Activated B cell treated with CpG ODN at 0.5 μM for 24 hours (primary cell): ENCODE measurements around the gene CFAP20DC. TPM values are rescaled to one million over a fixed set of nuclear protein-coding genes. Genes with fewer than 3 reads are reported as not detected.
"Not testable (repeated sequence)": the region's sequence is repeated elsewhere in the genome, so short reads cannot be mapped to it uniquely, and the experiment has no call there.

Experiments
- ATAC-seq: fragments of 200-7000 bp; cut with Tn5 transposase; one replicate; pipeline ENCODE4 v1.10.0; 2021; ENCODE audit warnings: low read depth, mild to moderate bottlenecking, moderate library complexity
- CTCF ChIA-PET: fragments of 350-600 bp; sonication (Branson Sonifier 250); formaldehyde crosslinking; loops from one replicate; lab custom pipeline; 2021; ENCODE audit warnings: antibody characterized with exemption; lab: Charles Lee
- POLR2A ChIA-PET: fragments of 350-600 bp; sonication (Branson Sonifier 250); formaldehyde crosslinking; loops from one replicate; lab custom pipeline; 2021; ENCODE audit warnings: antibody characterized with exemption; lab: Charles Lee
- DNase-seq: peaks from one replicate; pipeline ENCODE4 v3.0.0; 2022
- H3K27ac Mint-ChIP-seq: one replicate; pipeline ENCODE4 v1.8.0; 2020; ENCODE audit warnings: mixed read lengths
- H3K27me3 Mint-ChIP-seq: one replicate; pipeline ENCODE4 v1.8.0; 2021; ENCODE audit warnings: mixed read lengths
- H3K36me3 Mint-ChIP-seq: one replicate; pipeline ENCODE4 v1.8.0; 2021; ENCODE audit warnings: low read depth, mixed read lengths
- H3K4me1 Mint-ChIP-seq: one replicate; pipeline ENCODE4 v1.8.0; 2021; ENCODE audit warnings: mixed read lengths
- H3K4me3 Mint-ChIP-seq: one replicate; pipeline ENCODE4 v1.8.0; 2020; ENCODE audit warnings: mild to moderate bottlenecking, mixed read lengths
- H3K9me3 Mint-ChIP-seq: one replicate; pipeline ENCODE4 v1.8.0; 2020; ENCODE audit warnings: mixed read lengths
- intact Hi-C: fragments of 100-400 bp; cut with micrococcal nuclease; formaldehyde crosslinking; loops from one replicate; pipeline ENCODE4 v1.15.1; 2024
- total RNA-seq: library from RNA; stranded (reverse); gene quantifications from 2 replicates; pipeline ENCODE4 v1.2.3, GENCODE V29; 2022
- TF ChIP-seq, protein P1 (sequence below): fragments of 200-600 bp; IDR thresholded peaks from one replicate; pipeline ENCODE4 v1.8.0; 2022; ENCODE audit warnings: antibody characterized with exemption, mild to moderate bottlenecking

The CFAP20DC gene
- total RNA-seq, 1 donor from 2014 or later = 1.6 TPM

- Mint-ChIP-seq H3K4me1 (no peaks in the 10 kb centered on the region), H3K36me3 (no peaks in the 10 kb centered on the region), H3K4me3 (no peak overlapping the region), H3K27ac (no peak overlapping the region), H3K27me3 (no peaks in the 10 kb centered on the region), H3K9me3 (peaks cover 5% of the 10 kb centered on the region)
- POLR2A ChIA-PET = interaction anchor here (0.6 kb wide), 1 partner anchor 1389 kb away, joined by 3 read pairs; no protein-coding TSS in a partner anchor
- CTCF ChIA-PET = no interaction called here
- DNase-seq (no peak), ATAC-seq (no peak)
- intact Hi-C loops = no loop called here
- TF ChIP-seq, protein P1, sequence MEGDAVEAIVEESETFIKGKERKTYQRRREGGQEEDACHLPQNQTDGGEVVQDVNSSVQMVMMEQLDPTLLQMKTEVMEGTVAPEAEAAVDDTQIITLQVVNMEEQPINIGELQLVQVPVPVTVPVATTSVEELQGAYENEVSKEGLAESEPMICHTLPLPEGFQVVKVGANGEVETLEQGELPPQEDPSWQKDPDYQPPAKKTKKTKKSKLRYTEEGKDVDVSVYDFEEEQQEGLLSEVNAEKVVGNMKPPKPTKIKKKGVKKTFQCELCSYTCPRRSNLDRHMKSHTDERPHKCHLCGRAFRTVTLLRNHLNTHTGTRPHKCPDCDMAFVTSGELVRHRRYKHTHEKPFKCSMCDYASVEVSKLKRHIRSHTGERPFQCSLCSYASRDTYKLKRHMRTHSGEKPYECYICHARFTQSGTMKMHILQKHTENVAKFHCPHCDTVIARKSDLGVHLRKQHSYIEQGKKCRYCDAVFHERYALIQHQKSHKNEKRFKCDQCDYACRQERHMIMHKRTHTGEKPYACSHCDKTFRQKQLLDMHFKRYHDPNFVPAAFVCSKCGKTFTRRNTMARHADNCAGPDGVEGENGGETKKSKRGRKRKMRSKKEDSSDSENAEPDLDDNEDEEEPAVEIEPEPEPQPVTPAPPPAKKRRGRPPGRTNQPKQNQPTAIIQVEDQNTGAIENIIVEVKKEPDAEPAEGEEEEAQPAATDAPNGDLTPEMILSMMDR = no peak
These were observed 63.2 kb downstream of the CFAP20DC start for GRCh38 chr3:58986654-58987053.

DNA sequence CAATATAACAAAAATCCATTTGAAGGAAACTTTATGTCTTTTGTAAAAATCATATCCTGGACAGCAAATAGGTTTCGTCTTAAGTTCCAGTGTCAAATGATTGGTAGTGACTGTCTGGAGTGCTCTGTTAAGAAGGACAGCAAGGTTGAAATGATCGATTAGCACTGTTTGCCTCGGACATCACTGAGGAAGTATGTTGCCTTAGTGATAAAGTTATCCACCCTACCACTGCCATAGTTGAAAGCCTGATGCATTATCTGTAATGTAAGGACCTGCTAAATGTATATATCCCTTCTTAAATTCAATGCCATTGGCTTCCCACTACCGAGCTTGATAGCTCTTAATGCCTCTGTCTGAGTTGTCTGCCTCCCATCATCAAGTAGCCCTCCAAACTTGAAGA is 70.0 kb downstream of the CFAP20DC start:
- CTCF ChIA-PET = no interaction called here

DNA sequence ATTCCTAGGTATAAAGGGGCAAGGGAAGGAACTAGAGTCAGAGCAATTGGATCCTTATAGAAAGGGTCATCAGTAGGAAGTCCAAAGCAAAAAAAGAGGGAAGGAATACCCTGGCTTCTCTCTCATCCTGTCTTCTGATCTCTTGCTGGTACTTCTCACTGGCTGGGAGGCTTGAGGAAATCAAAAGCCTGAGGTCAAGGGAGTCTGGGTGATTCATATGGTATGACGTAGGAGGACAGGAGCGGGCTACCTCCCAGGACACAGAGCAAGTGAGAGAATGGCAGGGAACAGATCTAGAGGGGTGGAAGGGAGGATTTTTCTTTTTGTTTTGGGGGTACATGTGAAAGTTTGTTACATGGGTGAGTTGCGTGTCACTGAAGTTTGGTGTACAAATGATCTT is 76.0 kb downstream of the CFAP20DC start:
- no peak overlapping the region for H3K27ac Mint-ChIP-seq
- H3K9me3 Mint-ChIP-seq = no peaks in the 10 kb centered on the region
- H3K4me1 Mint-ChIP-seq = peaks cover 2% of the 10 kb centered on the region
- POLR2A ChIA-PET = no interaction called here
- H3K4me3 Mint-ChIP-seq = no peak overlapping the region
- ATAC-seq (no peak), DNase-seq (no peak)
- TF ChIP-seq, protein P1 = no peak
- no peaks in the 10 kb centered on the region for H3K27me3 Mint-ChIP-seq
- intact Hi-C loops = no loop called here
- no peaks in the 10 kb centered on the region for H3K36me3 Mint-ChIP-seq
- CTCF ChIA-PET = no interaction called here

More for the DNA sequence above, 70.0 kb downstream of the CFAP20DC start:
- Mint-ChIP-seq H3K36me3 (no peaks in the 10 kb centered on the region), H3K27ac (no peak overlapping the region), H3K4me3 (no peak overlapping the region), H3K9me3 (no peaks in the 10 kb centered on the region), H3K27me3 (no peaks in the 10 kb centered on the region), H3K4me1 (peaks cover 5% of the 10 kb centered on the region)
- POLR2A ChIA-PET = no interaction called here
- intact Hi-C loops = no loop called here
- ATAC-seq (no peak), DNase-seq (no peak)
- TF ChIP-seq, protein P1 = no peak

GRCh38 chr3:58967866-58968265 is 82.0 kb downstream of the CFAP20DC start:
- H3K9me3 Mint-ChIP-seq, H3K27ac Mint-ChIP-seq, DNase-seq, ATAC-seq, H3K4me3 Mint-ChIP-seq, CTCF ChIA-PET, H3K27me3 Mint-ChIP-seq, intact Hi-C loops, H3K4me1 Mint-ChIP-seq, H3K36me3 Mint-ChIP-seq, POLR2A ChIA-PET: not testable (repeated sequence)

DNA sequence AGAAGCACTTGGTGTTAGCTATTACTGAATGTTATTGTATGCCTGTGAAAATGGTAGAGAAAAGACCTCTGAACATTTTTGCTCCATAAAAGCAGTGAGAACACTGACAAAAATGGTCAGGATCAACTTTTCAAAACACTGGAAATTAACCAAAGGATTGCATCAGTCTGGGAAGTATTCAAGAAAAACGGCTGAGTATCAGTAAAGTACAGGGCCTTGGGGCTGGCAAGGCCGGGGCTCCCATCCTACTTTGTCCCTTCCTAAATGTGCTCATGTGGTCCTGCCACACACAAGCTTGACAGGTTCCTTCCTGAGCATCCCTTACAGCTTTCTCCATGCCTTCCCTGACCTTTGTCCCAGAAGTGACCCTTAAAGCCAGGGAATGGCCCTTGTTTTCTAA is 84.0 kb downstream of the CFAP20DC start:
- ChIA-PET POLR2A (no interaction called here), CTCF (no interaction called here)
- no peaks in the 10 kb centered on the region for H3K27me3 Mint-ChIP-seq
- DNase-seq (no peak), ATAC-seq (no peak)
- TF ChIP-seq, protein P1 = no peak
- peaks cover 2% of the 10 kb centered on the region for H3K4me1 Mint-ChIP-seq
- intact Hi-C loops = no loop called here
- H3K36me3 Mint-ChIP-seq = no peaks in the 10 kb centered on the region
- no peak overlapping the region for H3K27ac Mint-ChIP-seq
- no peak overlapping the region for H3K4me3 Mint-ChIP-seq
- peaks cover 7% of the 10 kb centered on the region for H3K9me3 Mint-ChIP-seq

DNA sequence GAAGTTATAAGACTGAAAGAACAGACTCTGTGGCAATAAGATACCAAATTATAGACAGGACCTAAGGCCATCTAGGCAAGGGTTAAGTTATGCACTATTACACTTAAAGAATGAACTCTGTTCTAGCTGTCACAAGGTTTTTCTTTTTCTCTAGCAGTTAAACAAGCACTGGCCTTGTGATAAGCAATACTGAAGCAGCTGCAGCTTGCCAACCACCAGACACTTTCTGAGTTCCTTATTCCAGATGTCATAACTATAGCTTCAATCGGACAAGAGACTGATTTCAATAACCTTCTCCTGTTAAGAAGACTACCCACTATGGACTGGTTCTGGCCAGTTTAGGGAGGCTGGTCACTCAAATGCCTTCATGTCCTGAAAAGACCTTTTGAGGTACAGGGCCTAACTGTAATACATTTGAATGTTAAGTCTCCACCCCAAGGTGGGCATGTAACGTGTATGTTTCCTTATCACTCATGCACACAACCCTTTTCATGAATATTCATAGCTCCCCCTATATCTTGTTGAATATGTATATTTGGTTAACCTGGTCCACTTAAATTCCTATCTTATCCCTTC is 85.8 kb downstream of the CFAP20DC start:
- intact Hi-C loops = no loop called here
- ATAC-seq = no peak
- no peaks in the 10 kb centered on the region for H3K27me3 Mint-ChIP-seq

More for the DNA sequence above, 85.8 kb downstream of the CFAP20DC start:
- Mint-ChIP-seq H3K4me3 (no peak overlapping the region), H3K9me3 (peaks cover 7% of the 10 kb centered on the region), H3K4me1 (peaks cover 2% of the 10 kb centered on the region), H3K27ac (no peak overlapping the region), H3K36me3 (no peaks in the 10 kb centered on the region)
- CTCF ChIA-PET = no interaction called here
- DNase-seq = no peak
- TF ChIP-seq, protein P1 = no peak
- POLR2A ChIA-PET = no interaction called here
